Bronchial epithelial cell (primary cell): ENCODE results near the gene MORN2. TPM values are rescaled to one million over a fixed set of nuclear protein-coding genes. Genes with fewer than 3 reads are reported as not detected.
"Not testable (repeated sequence)": the region's sequence is repeated elsewhere in the genome, so short reads cannot be mapped to it uniquely, and the experiment has no call there.

Experiments used
- DNase-seq: peaks from one replicate; pipeline ENCODE4 v3.0.0-alpha.2; 2010; ENCODE audit warnings: low read depth
- FAIRE-seq: peaks from 2 replicates; lab custom pipeline; 2011; peaks lifted over from hg19 to GRCh38; lab: Jason Lieb, UNC
- H3K27me3 ChIP-seq: 2 replicates; pipeline ENCODE4 v1.5.1; 2011; ENCODE audit warnings: low read length; ENCODE audit not compliant: control insufficient read depth, insufficient read depth
- H3K36me3 ChIP-seq: 2 replicates; pipeline ENCODE4 v1.5.1; 2011; ENCODE audit warnings: low read length; ENCODE audit not compliant: control insufficient read depth, insufficient read depth
- H3K4me3 ChIP-seq: 2 replicates; pipeline ENCODE4 v1.5.1; 2011; ENCODE audit warnings: mild to moderate bottlenecking, low read depth, low read length, control low read depth
- total RNA-seq: library from RNA; depleted of rRNA; stranded (reverse); fragments of >200 nt; gene quantifications from 2 replicates; pipeline ENCODE4 v1.2.1, GENCODE V29; 2014
- TF ChIP-seq, protein P1 (sequence below): IDR thresholded peaks from 2 replicates; pipeline ENCODE4 v1.5.1; 2011; ENCODE audit warnings: mild to moderate bottlenecking, moderate library complexity, low read length, control low read depth, inconsistent platforms; ENCODE audit not compliant: insufficient read depth, severe bottlenecking

The MORN2 gene
- total RNA-seq, result 3.9 and 10.4 TPM in 2 replicates

DNA sequence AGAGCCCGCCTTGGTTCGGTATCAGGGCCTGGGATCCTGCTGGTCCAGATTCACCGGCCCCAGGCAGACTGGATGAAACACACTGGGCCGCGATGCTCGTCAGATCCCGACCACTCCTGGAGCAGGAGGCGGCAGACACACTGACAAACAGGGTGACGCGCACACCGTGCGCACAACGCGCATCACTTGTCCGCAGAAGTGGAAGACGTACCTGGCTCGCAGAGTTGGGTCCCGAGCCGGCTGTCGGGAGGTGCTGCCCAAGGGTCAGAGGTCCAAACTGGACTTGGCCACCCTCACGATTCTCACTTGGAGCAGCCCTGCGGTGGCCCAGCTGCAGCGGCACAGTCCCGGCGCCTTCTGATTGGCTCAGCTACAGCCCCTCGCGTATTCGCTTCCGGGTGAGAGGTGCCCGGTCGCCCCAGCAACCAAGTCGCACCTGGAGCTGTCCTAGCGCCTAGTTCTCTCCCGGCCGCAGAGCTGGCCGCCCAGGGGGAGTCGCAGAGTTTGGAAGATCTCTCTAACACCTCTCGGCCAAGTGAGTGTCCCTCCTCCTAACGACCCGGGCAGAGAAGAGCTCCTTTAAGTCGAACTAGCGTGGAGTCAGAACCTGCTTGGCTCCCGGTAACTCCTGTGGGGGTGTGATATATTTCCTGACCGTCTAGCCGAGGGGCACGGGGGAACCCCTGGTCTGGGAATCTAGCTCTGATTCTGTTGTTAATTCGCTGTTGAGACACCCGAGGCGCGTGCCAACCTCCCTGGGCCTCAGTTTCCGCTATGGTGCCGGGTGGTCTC lies at the start of gene MORN2, which contains the start of gene DHX57:
MORN2 (plus strand) TSS at position 401 of the 792 bp plus-strand sequence.
DHX57 (minus strand) TSS at position 359 of the 792 bp plus-strand sequence. CDS start 7,529 bp downstream, outside the sequence.
- Histone ChIP-seq H3K36me3 (no peaks in the 10 kb centered on the region), H3K4me3 (peak within 1 kb of the TSS; percentile 96), H3K27me3 (no peaks in the 10 kb centered on the region)
- FAIRE-seq (no peak), DNase-seq (peak; percentile 75)
- TF ChIP-seq, protein P1, sequence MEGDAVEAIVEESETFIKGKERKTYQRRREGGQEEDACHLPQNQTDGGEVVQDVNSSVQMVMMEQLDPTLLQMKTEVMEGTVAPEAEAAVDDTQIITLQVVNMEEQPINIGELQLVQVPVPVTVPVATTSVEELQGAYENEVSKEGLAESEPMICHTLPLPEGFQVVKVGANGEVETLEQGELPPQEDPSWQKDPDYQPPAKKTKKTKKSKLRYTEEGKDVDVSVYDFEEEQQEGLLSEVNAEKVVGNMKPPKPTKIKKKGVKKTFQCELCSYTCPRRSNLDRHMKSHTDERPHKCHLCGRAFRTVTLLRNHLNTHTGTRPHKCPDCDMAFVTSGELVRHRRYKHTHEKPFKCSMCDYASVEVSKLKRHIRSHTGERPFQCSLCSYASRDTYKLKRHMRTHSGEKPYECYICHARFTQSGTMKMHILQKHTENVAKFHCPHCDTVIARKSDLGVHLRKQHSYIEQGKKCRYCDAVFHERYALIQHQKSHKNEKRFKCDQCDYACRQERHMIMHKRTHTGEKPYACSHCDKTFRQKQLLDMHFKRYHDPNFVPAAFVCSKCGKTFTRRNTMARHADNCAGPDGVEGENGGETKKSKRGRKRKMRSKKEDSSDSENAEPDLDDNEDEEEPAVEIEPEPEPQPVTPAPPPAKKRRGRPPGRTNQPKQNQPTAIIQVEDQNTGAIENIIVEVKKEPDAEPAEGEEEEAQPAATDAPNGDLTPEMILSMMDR, result no peak

DNA sequence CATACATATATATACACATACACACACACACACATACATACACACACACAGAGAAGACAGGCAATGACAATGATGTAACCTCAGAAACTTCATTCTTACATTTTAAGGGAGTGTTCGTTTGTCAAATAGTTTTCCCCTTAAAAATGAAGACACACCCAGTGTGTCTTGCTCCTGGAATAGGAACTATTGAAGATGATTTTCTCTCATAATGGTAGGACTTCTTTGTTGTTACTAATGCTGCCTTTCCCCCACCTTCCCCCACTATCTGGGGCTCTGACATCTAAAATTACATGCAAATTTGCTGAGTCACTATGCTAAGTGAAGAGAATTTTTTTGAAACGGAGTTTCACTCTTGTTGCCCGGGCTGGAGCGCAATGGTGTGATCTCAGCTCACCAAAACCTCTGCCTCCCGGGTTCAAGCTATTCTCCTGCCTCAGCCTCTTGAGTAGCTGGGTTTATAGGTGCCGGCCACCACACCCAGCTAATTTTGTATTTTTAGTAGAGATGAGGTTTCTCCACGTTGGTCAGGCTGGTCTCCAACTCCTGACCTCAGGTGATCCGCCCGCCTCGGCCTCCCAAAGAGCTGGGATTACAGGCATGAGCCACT lies 48.1 kb upstream of the MORN2 start:
- not testable (repeated sequence) for H3K4me3 ChIP-seq, H3K27me3 ChIP-seq, FAIRE-seq, H3K36me3 ChIP-seq
- DNase-seq, result peak; percentile 66

DNA sequence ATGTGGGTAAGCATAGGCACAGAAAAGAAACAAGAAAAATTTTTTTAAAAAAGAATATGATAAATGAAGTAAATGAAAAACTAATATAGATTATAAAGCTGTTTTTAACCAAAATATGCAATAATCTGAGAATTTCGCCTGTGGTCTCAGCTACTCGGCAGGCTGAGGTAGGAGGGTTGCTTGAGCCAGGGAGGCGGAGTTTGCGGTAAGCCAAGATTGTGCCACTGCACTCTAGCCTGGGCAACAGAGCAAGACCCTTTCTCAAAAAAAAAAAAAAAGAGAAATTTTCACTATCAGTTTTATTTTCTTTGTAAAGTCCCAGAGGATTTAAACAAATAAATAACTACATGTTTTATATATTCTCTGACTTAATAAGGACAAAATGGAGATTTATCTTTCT lies 47.3 kb upstream of the MORN2 start:
- Histone ChIP-seq H3K36me3 (peaks cover 8% of the 10 kb centered on the region), H3K4me3 (no peak overlapping the region), H3K27me3 (no peaks in the 10 kb centered on the region)
- DNase-seq, result no peak
- TF ChIP-seq, protein P1, result no peak
- no peak for FAIRE-seq

DNA sequence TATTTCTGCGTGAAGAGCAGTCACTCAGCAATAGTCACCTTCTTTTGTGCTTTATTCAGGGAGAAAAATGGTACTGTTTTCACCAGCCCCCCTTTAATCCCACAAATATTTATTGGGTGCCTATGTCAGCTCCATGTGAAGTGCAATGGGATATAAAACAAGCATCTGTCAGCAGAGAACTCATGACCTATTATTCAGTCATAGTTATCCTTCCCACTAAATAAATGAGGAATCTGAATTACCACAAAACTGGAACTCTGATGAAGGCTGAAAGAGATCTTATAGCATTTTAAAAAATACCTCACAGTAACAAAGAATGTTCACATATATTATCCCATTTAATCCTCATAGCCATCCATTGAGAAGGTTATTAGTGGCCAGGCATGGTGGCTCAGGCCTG lies 45.8 kb upstream of the MORN2 start:
- DNase-seq (no peak), FAIRE-seq (no peak)
- H3K4me3 ChIP-seq, result no peak overlapping the region
- no peaks in the 10 kb centered on the region for H3K27me3 ChIP-seq
- peaks cover 8% of the 10 kb centered on the region for H3K36me3 ChIP-seq
- TF ChIP-seq, protein P1, result no peak

DNA sequence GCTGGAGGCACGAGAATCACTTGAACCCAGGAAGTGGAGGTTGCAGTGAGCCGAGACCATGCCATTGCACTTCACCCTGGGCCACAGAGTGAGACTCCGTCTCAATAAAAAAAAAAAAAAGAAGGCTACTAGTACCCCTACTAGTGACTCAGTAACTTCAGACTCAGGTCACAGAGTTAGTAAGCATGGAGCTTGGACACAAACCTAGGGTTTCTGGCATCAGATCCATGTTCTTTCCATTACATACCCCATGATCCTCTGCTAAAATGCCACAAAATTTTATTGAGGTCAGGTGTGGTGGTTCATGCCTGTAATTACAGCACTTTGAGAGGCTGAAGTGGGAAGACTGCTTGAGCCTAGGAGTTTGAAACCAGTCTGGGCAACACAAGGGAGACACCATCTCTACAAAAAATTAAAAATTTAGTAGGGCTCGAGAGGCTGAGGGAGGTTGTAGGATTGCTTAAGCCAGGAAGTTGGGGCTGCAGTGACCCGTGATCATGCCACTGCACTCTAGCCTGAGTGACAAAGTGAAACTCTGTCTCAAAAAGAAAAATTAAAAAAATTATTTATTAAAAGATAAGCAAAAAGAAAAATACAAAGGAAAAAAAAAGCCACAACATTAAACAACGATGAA lies 45.1 kb upstream of the MORN2 start:
- FAIRE-seq, result no peak
- H3K36me3 ChIP-seq, result peaks cover 7% of the 10 kb centered on the region

More for the DNA sequence above, 45.1 kb upstream of the MORN2 start:
- DNase-seq, result no peak
- H3K4me3 ChIP-seq, result no peak overlapping the region
- H3K27me3 ChIP-seq, result no peaks in the 10 kb centered on the region
- TF ChIP-seq, protein P1, result no peak
